SK-N-SH (cell line): ENCODE measurements around the gene MAP2K3. TPM values are rescaled to one million over a fixed set of nuclear protein-coding genes. Genes with fewer than 3 reads are reported as not detected.
A peak's percentile ranks its signal among the peaks of the same experiment; 100 is the strongest.

ENCODE experiments used
- CTCF ChIA-PET: fragments of 300-600, 350-600 bp; formaldehyde crosslinking; extraction: SDS; loops from one replicate; lab custom pipeline; 2021; lab: Yijun Ruan, JAX
- POLR2A ChIA-PET: fragments of 350-600 bp; sonication (Branson Sonifier 250); formaldehyde crosslinking; extraction: SDS; loops from one replicate; lab custom pipeline; 2020; ENCODE audit warnings: antibody characterized with exemption, inconsistent platforms; lab: Yijun Ruan, JAX
- DNase-seq: peaks from one replicate; pipeline ENCODE4 v3.0.0; 2012
- H2AFZ ChIP-seq: fragments of 200-600 bp; sonication (generic); 2 replicates; pipeline ENCODE4 v1.8.1; 2016; ENCODE audit warnings: antibody characterized with exemption, mild to moderate bottlenecking, low read depth
- H3F3A ChIP-seq: fragments of 200-600 bp; sonication (generic); replicated peaks from 2 replicates; pipeline ENCODE3; 2016; ENCODE audit warnings: antibody characterized with exemption, mild to moderate bottlenecking; ENCODE audit not compliant: insufficient read depth
- H3K27ac ChIP-seq, 2 experiments: fragments of 200-500 bp in 1 of 2; fragments of 200-600 bp in 1 of 2; sonication (Bioruptor generic) in 1 of 2; sonication (generic), shearing (Covaris generic) in 1 of 2; 2 replicates each; pipeline versions ENCODE4 v1.5.1 to v1.6.1; 2014 to 2016; ENCODE audit warnings: low read depth in 2 of 2, inconsistent platforms in 1 of 2, low read length in 1 of 2, mild to moderate bottlenecking in 1 of 2, mixed read lengths in 1 of 2
- H3K27me3 ChIP-seq: fragments of 200-600 bp; sonication (generic), shearing (Covaris generic); 2 replicates; pipeline ENCODE4 v1.6.1; 2016; ENCODE audit warnings: mixed run types; ENCODE audit not compliant: insufficient read depth
- H3K36me3 ChIP-seq, 2 experiments: fragments of 200-500 bp in 1 of 2; fragments of 200-600 bp in 1 of 2; sonication (Bioruptor generic) in 1 of 2; sonication (generic) in 1 of 2; replicated peaks in 1 of 2; 2 replicates each; pipeline versions ENCODE3 to v1.5.1; 2014 to 2016; ENCODE audit warnings: low read length in 1 of 2, mild to moderate bottlenecking in 1 of 2; ENCODE audit not compliant: insufficient read depth in 2 of 2, control insufficient read depth in 1 of 2
- H3K4me1 ChIP-seq, 2 experiments: fragments of 200-500 bp in 1 of 2; fragments of 200-600 bp in 1 of 2; sonication (Bioruptor generic) in 1 of 2; sonication (generic), shearing (Covaris generic) in 1 of 2; 2 replicates each; pipeline versions ENCODE4 v1.5.1 to v1.6.1; 2014 to 2016; ENCODE audit warnings: low read depth in 1 of 2, low read length in 1 of 2, mixed run types in 1 of 2; ENCODE audit not compliant: insufficient read depth in 2 of 2, control insufficient read depth in 1 of 2
- H3K4me2 ChIP-seq: fragments of 200-600 bp; sonication (generic), shearing (Covaris generic); 2 replicates; pipeline ENCODE4 v1.6.1; 2017; ENCODE audit warnings: mixed run types
- H3K4me3 ChIP-seq, 2 experiments: fragments of 200-500 bp in 1 of 2; fragments of 200-600 bp in 1 of 2; sonication (Bioruptor generic) in 1 of 2; sonication (generic), shearing (Covaris generic) in 1 of 2; 2 replicates each; pipeline versions ENCODE4 v1.5.1 to v1.8.1; 2014 to 2016; ENCODE audit warnings: low read depth in 2 of 2, inconsistent platforms in 1 of 2, low read length in 1 of 2, mild to moderate bottlenecking in 1 of 2, mixed read lengths in 1 of 2, moderate library complexity in 1 of 2
- H3K79me2 ChIP-seq: fragments of 200-600 bp; sonication (generic); 2 replicates; pipeline ENCODE4 v1.8.1; 2017; ENCODE audit warnings: mild to moderate bottlenecking; ENCODE audit not compliant: insufficient read depth
- H3K9ac ChIP-seq: fragments of 200-600 bp; sonication (generic); 2 replicates; pipeline ENCODE4 v1.6.1; 2017; ENCODE audit warnings: mixed run types
- H3K9me2 ChIP-seq: fragments of 200-600 bp; sonication (generic); 2 replicates; pipeline ENCODE4 v1.6.1; 2017; ENCODE audit warnings: mixed run types
- H3K9me3 ChIP-seq: fragments of 200-600 bp; sonication (generic); 2 replicates; pipeline ENCODE4 v1.6.1; 2017; ENCODE audit warnings: mixed run types, mild to moderate bottlenecking, moderate library complexity
- H4K20me1 ChIP-seq: fragments of 200-600 bp; sonication (generic); 2 replicates; pipeline ENCODE4 v1.6.1; 2017; ENCODE audit warnings: mild to moderate bottlenecking, mixed run types; ENCODE audit not compliant: insufficient read depth
- CHD2 ChIP-seq: fragments of 150-350 bp; IDR thresholded peaks from 2 replicates; pipeline ENCODE4 v1.6.1; 2018; ENCODE audit warnings: low read length; ENCODE audit not compliant: partially characterized antibody
- ELF1 ChIP-seq: IDR thresholded peaks from 2 replicates; pipeline ENCODE4 v1.4.0; 2012
- GATA2 ChIP-seq: sonication (generic); formaldehyde crosslinking; IDR thresholded peaks from 2 replicates; pipeline ENCODE4 v1.5.0; 2020; ENCODE audit warnings: mild to moderate bottlenecking, missing genetic modification reagents
- JUND ChIP-seq: IDR thresholded peaks from 2 replicates; pipeline ENCODE4 v1.4.0; 2012
- MXI1 ChIP-seq: IDR thresholded peaks from 2 replicates; pipeline ENCODE4 v1.6.1; 2012; ENCODE audit warnings: mild to moderate bottlenecking, low read depth, low read length, improper control_type of control experiment
- NRF1 ChIP-seq: IDR thresholded peaks from 2 replicates; pipeline ENCODE4 v1.6.1; 2012; ENCODE audit warnings: low read depth, mild to moderate bottlenecking, low read length
- POLR2AphosphoS5 ChIP-seq: IDR thresholded peaks from 2 replicates; pipeline ENCODE4 v1.6.1; 2012; ENCODE audit warnings: low read depth, low read length
- RFX5 ChIP-seq: IDR thresholded peaks from 2 replicates; pipeline ENCODE4 v1.6.1; 2012; ENCODE audit warnings: mild to moderate bottlenecking, improper control_type of control experiment, low read length
- TAF1 ChIP-seq: IDR thresholded peaks from 2 replicates; pipeline ENCODE4 v1.6.1; 2012; ENCODE audit warnings: low read depth, mild to moderate bottlenecking, low read length, moderate library complexity, borderline replicate concordance
- WGBS: methylation state at CpG from one replicate; pipeline ENCODE4 v1.1.6; 2017; ENCODE audit warnings: low lambda C conversion rate; 5-methylcytosine and 5-hydroxymethylcytosine counted together
- polyA plus RNA-seq, 3 experiments: library from polyadenylated mRNA; depleted of rRNA; stranded (reverse); fragments of >200 nt; gene quantifications; 2 replicates each; pipeline ENCODE4 v1.2.3, GENCODE V29; 2012
- TF ChIP-seq, protein P1 (sequence below): IDR thresholded peaks from 2 replicates; pipeline ENCODE4; 2012
- TF ChIP-seq, protein P2 (sequence below): IDR thresholded peaks from 2 replicates; pipeline ENCODE4 v1.6.1; 2012; ENCODE audit warnings: mild to moderate bottlenecking, low read depth, low read length, moderate library complexity
- TF ChIP-seq, protein P3 (sequence below): IDR thresholded peaks from 2 replicates; pipeline ENCODE4 v1.4.0; 2012; ENCODE audit warnings: low read depth, borderline replicate concordance
- TF ChIP-seq, protein P4 (sequence below): IDR thresholded peaks from 2 replicates; pipeline ENCODE4 v1.4.0; 2012; ENCODE audit warnings: low read depth, borderline replicate concordance
- TF ChIP-seq, protein P5 (sequence below): fragments of 150-350 bp; IDR thresholded peaks from 2 replicates; pipeline ENCODE4 v1.6.1; 2016; ENCODE audit warnings: mild to moderate bottlenecking, low read depth, low read length

The MAP2K3 gene
- 21.2 and 30.0 TPM in 2 replicates for polyA plus RNA-seq (2012; rRNA removed)
- polyA plus RNA-seq (2012; cell fraction: cytosol; rRNA removed), result 26.0 and 35.8 TPM in 2 replicates
- polyA plus RNA-seq (2012; cell fraction: nucleus; rRNA removed), result 74.2 and 81.7 TPM in 2 replicates

DNA sequence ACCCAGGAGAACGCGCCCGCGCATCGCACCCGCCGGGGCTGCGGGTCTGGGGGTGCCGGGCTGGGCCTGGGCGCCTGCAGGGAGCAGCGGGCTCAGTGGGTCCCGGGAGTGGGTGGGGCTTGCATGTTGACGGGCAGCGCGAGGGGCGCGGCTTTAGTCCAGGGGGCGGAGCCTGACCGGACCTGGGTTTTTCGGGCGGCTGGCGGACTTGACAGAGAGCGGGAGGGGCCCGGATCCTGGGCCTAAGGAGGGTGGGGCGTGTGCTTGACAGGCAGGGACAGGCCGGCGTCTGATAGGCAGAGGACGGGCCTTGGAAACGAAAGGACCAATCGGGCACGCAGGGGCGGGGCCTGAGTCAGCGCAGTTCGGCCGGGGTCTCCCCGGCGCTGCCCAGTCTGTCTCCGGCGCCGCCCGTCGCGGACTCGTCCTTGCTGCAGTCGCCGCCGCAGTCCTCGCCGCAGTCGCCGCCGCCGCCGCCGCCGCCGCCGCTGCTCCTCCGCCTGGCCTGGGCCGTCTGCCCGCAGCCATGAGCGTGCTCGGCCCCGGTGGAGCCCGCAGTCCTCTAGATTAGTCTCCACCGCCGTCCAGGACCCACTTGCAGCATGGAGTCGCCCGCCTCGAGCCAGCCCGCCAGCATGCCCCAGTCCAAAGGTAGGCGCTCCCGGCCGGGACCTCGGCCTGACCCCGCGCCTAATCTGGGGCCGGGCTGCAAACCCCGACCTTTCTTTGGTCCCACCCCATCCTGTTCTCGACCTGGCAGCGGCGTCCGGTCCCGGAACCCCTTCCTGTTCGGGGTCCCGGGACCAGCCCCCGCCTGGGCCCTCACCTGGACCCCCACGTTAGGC lies at the start of gene MAP2K3:
MAP2K3 (plus strand) TSS at position 393 of the 845 bp plus-strand sequence; CDS start at position 603, 210 bp downstream.
- Histone ChIP-seq H3K27me3 (no peaks in the 10 kb centered on the region), H3K79me2 (peaks cover 49% of the 10 kb centered on the region), H3K9me3 (no peaks in the 10 kb centered on the region), H3K27ac (peak within 1 kb of the TSS; percentile 67 to 98), H2AFZ (peak within 1 kb of the TSS; percentile 49), H3K4me3 (peak within 1 kb of the TSS; percentile 90 to 91), H3K9me2 (no peaks in the 10 kb centered on the region), H3K4me2 (peak within 1 kb of the TSS; percentile 98), H3K36me3 (no peaks in the 10 kb centered on the region), H3K4me1 (peaks cover 35 to 56% of the 10 kb centered on the region in 2 experiments), H4K20me1 (peaks cover 37% of the 10 kb centered on the region), H3K9ac (peak within 1 kb of the TSS; percentile 90), H3F3A (peaks cover 37% of the 10 kb centered on the region)
- DNase-seq, result peak; percentile 99
- CTCF ChIA-PET, result interaction anchor here (0.8 to 6.1 kb wide), 8 partner anchors 11 to 228 kb away, joined by 3 to 70 read pairs (median 8); no protein-coding TSS in a partner anchor
- POLR2A ChIA-PET, result no interaction called here
- WGBS, result 2% methylated on average over 36 of the region's 88 CpGs
- TF ChIP-seq ELF1 (no peak), JUND (no peak), GATA2 (no peak), RFX5 (peak; percentile 89), TAF1 (peak; percentile 96), POLR2AphosphoS5 (peak; percentile 89), CHD2 (peak; percentile 39), MXI1 (peak; percentile 78), NRF1 (peak; percentile 31; the same call in 1 of the 2 replicates)
- TF ChIP-seq, protein P1, sequence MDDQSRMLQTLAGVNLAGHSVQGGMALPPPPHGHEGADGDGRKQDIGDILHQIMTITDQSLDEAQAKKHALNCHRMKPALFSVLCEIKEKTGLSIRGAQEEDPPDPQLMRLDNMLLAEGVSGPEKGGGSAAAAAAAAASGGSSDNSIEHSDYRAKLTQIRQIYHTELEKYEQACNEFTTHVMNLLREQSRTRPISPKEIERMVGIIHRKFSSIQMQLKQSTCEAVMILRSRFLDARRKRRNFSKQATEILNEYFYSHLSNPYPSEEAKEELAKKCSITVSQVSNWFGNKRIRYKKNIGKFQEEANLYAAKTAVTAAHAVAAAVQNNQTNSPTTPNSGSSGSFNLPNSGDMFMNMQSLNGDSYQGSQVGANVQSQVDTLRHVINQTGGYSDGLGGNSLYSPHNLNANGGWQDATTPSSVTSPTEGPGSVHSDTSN, result peak; percentile 99
- TF ChIP-seq, protein P2, sequence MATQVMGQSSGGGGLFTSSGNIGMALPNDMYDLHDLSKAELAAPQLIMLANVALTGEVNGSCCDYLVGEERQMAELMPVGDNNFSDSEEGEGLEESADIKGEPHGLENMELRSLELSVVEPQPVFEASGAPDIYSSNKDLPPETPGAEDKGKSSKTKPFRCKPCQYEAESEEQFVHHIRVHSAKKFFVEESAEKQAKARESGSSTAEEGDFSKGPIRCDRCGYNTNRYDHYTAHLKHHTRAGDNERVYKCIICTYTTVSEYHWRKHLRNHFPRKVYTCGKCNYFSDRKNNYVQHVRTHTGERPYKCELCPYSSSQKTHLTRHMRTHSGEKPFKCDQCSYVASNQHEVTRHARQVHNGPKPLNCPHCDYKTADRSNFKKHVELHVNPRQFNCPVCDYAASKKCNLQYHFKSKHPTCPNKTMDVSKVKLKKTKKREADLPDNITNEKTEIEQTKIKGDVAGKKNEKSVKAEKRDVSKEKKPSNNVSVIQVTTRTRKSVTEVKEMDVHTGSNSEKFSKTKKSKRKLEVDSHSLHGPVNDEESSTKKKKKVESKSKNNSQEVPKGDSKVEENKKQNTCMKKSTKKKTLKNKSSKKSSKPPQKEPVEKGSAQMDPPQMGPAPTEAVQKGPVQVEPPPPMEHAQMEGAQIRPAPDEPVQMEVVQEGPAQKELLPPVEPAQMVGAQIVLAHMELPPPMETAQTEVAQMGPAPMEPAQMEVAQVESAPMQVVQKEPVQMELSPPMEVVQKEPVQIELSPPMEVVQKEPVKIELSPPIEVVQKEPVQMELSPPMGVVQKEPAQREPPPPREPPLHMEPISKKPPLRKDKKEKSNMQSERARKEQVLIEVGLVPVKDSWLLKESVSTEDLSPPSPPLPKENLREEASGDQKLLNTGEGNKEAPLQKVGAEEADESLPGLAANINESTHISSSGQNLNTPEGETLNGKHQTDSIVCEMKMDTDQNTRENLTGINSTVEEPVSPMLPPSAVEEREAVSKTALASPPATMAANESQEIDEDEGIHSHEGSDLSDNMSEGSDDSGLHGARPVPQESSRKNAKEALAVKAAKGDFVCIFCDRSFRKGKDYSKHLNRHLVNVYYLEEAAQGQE, result peak; percentile 31; the same call in 1 of the 2 replicates
- TF ChIP-seq, protein P3, sequence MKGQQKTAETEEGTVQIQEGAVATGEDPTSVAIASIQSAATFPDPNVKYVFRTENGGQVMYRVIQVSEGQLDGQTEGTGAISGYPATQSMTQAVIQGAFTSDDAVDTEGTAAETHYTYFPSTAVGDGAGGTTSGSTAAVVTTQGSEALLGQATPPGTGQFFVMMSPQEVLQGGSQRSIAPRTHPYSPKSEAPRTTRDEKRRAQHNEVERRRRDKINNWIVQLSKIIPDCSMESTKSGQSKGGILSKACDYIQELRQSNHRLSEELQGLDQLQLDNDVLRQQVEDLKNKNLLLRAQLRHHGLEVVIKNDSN, result no peak
- TF ChIP-seq, protein P4, sequence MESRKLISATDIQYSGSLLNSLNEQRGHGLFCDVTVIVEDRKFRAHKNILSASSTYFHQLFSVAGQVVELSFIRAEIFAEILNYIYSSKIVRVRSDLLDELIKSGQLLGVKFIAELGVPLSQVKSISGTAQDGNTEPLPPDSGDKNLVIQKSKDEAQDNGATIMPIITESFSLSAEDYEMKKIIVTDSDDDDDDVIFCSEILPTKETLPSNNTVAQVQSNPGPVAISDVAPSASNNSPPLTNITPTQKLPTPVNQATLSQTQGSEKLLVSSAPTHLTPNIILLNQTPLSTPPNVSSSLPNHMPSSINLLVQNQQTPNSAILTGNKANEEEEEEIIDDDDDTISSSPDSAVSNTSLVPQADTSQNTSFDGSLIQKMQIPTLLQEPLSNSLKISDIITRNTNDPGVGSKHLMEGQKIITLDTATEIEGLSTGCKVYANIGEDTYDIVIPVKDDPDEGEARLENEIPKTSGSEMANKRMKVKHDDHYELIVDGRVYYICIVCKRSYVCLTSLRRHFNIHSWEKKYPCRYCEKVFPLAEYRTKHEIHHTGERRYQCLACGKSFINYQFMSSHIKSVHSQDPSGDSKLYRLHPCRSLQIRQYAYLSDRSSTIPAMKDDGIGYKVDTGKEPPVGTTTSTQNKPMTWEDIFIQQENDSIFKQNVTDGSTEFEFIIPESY, result no peak
- TF ChIP-seq, protein P5, sequence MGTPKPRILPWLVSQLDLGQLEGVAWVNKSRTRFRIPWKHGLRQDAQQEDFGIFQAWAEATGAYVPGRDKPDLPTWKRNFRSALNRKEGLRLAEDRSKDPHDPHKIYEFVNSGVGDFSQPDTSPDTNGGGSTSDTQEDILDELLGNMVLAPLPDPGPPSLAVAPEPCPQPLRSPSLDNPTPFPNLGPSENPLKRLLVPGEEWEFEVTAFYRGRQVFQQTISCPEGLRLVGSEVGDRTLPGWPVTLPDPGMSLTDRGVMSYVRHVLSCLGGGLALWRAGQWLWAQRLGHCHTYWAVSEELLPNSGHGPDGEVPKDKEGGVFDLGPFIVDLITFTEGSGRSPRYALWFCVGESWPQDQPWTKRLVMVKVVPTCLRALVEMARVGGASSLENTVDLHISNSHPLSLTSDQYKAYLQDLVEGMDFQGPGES, result peak; percentile 53; the same call in 1 of the 2 replicates
